Skin epidermis (tissue), 12 donors: Measurements from ENCODE around the gene DTNBP1.
"Not testable (repeated sequence)": the region's sequence is repeated elsewhere in the genome, so short reads cannot be mapped to it uniquely, and the experiment has no call there.

Source experiments
- H3K27ac ChIP-seq, 21 experiments: fragments of 200-600 bp; sonication (generic) in 11 of 21; one replicate each; pipeline ENCODE4 v1.5.0; 2020; ENCODE audit warnings: mild to moderate bottlenecking in 3 of 21, inconsistent platforms in 2 of 21, moderate library complexity in 2 of 21
- H3K4me3 ChIP-seq, 7 experiments: fragments of 200-600 bp; sonication (generic) in 2 of 7; one replicate each; pipeline ENCODE4 v1.5.0; 2020; ENCODE audit warnings: inconsistent platforms in 2 of 7, mild to moderate bottlenecking in 2 of 7, moderate library complexity in 1 of 7

The DTNBP1 gene

DNA sequence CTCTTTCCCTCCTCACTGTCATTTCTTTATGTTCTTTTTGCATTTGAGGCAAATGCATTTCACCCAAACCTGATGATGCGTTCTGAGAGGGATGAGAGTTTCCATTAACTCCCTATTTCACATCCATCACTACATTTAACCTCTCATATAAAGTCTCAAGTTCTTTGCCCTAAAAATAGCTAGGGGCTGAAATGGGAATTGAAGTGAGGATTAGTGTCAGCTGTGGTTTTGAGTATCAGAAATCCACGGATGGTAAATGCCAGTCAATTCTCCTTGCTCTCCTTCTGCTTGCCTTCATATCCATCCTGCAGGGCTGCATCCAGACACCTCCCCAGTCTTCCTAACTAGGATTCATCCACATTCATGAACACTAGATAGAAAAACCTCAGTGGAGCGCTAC, 10.0 kb upstream of the DTNBP1 start:
- H3K27ac ChIP-seq: no peak overlapping the region

DNA sequence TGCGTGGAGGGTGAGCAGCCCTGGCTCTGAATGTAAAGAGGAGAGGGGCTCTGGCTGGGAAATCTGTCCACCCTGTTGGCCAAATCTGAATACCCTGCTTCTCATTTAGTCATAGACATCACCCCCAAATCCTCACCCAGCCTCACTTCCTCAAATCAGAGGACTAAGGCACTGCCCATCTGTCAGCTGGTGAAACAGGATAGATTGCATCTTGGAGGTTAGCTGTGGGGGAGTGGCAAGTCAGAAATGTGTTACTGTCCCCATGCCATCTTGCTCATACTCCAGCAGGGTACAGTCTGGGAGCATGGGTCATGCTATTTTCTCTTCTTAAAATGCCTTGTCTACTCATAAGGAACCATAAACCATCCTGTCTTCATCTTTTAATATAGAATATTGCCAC, 9.5 kb upstream of the DTNBP1 start:
- no peak overlapping the region for H3K4me3 ChIP-seq
- H3K27ac ChIP-seq: no peak overlapping the region

More for the DNA sequence above, 10.0 kb upstream of the DTNBP1 start:
- H3K4me3 ChIP-seq: no peak overlapping the region

DNA sequence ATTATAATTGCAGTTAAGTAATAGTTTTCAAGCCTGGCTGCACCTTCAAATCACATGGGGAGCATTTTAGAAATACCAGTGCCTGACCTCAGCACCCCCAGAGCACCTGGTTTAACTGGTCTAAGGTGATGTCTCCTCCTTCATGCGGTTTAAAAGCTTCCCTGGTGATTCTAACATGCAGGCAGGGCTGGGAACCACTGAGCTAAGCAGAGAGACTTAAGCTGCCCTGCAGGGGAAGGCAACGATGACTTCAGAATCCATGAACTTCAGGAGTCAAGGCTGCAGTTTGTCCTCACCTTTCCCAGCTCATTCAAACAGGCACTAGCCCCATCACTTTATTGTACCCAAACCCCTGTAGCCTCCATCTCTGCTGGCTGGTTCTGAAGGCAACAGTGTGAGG, 6.1 kb upstream of the DTNBP1 start:
- H3K27ac ChIP-seq: no peak overlapping the region
- H3K4me3 ChIP-seq: no peak overlapping the region

DNA sequence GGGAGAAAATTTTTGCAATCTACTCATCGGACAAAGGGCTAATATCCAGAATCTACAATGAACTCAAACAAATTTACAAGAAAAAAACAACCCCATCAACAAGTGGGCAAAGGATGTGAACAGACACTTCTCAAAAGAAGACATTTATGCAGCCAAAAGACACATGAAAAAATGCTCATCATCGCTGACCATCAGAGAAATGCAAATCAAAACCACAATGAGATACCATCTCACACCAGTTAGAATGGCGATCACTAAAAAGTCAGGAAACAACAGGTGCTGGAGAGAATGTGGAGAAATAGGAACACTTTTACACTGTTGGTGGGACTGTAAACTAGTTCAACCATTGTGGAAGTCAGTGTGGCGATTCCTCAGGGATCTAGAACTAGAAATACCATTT, 4.1 kb upstream of the DTNBP1 start:
- not testable (repeated sequence) for H3K27ac ChIP-seq, H3K4me3 ChIP-seq

DNA sequence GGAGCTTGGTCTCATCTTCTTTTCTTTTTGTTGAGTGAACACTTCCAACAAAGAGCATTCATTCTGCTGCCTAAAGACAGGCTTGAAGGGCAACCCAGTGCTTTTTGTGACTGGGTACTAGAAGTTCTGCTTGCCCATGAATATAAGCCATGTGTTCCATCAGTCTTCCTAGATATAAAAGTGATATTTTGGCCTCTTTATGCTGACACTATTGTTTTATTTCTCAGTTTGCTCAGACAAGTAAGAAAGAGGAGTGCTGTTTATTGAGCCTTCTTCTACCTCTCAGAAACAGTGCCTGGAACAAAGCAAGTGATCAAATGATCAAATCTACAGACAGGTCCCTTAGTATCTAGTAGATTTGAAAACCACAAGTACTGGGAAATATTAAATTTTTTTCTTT, 2.4 kb upstream of the DTNBP1 start:
- Histone ChIP-seq H3K27ac (no peak overlapping the region), H3K4me3 (no peak overlapping the region)

DNA sequence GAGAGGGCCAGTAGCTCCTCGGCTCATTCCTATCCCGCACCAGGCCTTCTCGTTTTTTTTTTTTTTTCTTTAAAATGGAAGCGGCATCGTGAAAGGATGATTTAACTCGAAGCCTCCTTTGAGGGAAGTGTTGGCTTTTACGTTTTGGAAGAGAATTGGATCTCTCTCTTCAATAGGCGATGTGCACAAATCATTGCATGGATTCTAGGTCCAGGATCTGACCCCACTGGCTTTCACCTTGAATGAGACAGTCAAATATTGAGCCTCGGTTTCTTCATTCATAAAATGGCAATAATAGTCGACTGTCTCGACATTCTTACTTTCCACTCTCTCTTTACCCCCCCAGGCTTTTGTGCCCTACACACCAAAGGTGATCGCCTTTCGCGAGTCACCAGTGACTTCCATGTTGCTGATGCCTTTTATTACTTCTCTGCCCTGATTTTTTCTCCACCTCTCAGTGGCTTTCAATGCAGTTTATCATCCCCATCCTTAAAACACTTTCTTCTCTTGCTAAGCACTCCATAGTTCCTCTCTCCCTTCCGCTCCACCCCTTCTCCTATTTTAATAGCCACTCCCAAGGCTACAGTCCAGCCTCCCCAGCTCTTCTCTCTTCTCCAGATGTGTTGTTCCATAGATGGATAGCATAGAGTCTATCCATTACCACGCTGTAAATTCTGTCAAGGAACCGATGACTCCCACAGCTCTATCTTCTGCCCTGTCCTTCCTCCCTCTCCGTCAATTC, 473 bp upstream of the DTNBP1 start:
- peak overlapping the region in 10 of 21 experiments; percentile 62 to 94 (median 90) for H3K27ac ChIP-seq
- H3K4me3 ChIP-seq: peak overlapping the region; percentile 85 to 100 (median 91)

DNA sequence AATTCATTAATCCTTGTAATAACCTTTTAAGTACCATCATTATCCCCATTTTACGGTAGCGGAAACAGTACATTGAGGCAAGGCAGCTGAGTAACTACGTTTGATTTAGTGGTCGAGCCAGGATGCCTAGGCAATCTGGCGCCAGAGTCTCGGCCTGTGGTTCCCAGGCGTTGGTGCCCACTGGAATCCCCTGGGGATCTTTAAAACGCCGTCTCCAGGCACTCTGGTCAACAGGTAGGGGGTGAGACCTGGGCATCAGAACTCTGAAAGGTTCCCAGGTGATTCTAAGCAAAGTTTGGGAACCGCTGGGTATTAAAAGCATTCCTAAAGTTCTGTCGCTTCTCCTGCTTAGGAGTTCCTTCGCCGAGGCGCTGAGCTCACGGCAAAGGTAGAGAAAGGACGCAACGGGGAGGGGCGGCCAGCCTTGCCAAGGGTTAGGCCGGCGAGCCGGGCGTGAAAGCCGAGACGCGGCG, 939 bp downstream of the DTNBP1 start:
- Histone ChIP-seq H3K4me3 (peak overlapping the region; percentile 85 to 100 (median 91)), H3K27ac (peak overlapping the region; percentile 62 to 94 (median 86))

DNA sequence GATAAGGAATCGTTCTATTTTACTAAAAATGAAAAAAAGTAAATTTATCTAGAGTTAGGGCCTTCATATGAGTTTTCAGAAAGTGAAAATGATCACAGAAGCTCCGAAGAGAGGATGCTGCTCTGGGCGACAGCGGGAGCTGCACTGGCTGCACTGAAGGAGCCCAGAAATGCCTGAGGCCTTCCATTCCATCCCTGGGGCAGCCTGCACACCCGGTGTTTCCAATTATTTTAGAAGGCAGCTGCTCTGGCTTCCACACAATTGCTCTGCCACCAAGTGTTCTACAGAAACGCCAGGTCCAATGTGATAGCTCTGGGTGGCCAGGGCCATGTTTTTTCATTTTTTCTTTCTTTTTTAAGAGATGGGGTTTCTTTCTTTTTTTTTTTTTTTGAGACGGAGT, 3.6 kb downstream of the DTNBP1 start:
- no peak overlapping the region for H3K27ac ChIP-seq
- H3K4me3 ChIP-seq: no peak overlapping the region

DNA sequence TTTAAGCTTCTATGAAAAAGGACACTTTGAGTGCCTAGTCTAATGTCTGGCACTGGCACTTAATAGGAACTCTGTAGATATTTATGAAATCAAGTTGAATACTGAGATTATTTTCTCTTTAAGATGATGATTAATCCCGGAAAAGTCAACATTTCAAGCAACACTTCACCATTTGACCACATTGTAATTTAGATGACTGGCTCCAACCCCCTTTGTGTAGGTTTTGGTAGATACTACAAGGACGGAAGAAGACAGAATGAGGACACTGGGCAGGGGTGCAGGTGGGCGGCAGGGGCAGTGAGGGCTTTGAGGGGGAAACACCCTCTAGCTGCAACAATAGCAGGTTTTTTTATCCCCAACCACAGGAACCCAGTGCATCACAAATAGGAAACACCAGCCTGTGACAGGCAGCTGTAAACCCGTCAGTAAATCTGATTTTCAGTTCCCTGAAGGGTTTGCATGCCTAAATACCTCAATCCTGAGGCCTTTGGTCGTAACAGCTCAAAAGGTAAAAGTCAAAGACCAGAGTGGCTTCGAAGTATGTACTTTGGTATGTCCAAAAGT, 4.6 kb downstream of the DTNBP1 start:
- Histone ChIP-seq H3K4me3 (no peak overlapping the region), H3K27ac (no peak overlapping the region)

DNA sequence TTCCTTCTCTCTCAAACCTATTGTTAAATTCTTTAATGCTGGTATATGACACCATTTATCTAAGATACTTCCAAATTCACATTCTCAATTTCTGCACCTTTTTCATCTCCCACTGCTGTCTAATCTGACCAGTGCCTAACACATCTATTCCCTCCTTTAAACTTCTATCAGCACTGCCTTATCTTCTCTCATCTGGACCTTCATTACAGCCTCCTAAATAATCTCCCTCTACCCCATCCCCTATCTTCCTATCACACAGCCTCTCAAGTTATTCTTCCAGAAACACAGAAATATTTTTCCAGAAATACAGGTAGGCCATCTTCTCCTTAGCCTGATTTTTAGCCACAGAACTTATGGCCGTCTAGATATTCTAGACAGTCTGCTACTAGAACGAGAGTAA, 5.5 kb downstream of the DTNBP1 start:
- no peak overlapping the region for H3K27ac ChIP-seq
- H3K4me3 ChIP-seq: no peak overlapping the region

DNA sequence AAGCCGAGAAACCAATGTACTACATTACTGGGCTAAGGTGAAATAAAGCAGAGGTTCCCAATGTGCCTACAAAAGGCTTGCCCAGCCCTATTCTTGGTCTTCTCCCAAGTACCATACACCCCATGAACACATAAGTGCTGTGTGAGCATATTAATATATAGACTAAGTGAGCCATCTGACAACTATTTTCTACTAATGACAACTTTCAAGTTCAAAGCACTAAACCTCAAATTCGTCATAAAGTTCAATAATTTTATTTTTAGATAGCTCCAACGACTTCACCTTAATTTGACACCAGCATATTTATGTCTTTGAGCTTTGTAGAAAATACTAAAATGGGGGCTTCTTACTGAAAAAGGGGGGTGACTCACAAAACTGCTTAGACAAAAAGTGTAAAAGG, 6.7 kb downstream of the DTNBP1 start:
- Histone ChIP-seq H3K4me3 (no peak overlapping the region), H3K27ac (no peak overlapping the region)

DNA sequence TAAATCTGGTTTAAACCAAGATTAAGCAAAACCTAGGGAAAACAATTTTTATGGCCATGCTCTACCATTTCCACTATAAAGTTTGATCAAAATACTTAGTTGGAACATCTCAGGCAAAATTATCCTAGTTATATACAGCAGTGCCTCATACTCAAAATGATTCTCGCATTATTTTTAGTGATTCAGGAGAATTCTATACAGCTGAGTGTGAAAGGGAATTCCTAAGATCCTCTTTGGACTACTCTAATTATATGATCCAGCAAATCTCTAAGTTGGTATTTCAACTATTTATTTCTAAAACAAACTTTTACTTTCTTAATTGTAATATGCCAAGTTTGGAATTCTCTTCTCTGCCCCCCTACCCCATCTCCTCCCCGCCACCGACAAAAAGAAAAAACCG, 8.6 kb downstream of the DTNBP1 start:
- Histone ChIP-seq H3K4me3 (no peak overlapping the region), H3K27ac (no peak overlapping the region)

DNA sequence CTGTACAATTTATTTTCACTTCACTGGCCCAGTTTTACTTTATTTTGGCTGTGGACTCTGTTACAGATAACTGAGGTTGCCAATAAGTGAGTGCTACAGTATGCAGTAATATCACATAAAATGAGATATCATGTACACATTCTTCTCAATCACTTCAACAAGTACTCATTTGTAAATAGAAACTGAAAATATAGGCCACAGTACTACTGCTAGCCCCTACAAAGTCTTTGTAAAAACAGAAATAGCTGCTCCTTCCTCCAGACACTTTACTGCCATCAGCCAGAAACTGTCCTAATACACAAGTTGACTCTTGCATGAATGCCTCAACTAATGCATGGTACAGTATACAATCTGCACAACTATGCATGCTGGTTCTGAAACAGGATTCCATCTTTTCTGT, 9.2 kb downstream of the DTNBP1 start:
- H3K4me3 ChIP-seq: no peak overlapping the region
- no peak overlapping the region for H3K27ac ChIP-seq

DNA sequence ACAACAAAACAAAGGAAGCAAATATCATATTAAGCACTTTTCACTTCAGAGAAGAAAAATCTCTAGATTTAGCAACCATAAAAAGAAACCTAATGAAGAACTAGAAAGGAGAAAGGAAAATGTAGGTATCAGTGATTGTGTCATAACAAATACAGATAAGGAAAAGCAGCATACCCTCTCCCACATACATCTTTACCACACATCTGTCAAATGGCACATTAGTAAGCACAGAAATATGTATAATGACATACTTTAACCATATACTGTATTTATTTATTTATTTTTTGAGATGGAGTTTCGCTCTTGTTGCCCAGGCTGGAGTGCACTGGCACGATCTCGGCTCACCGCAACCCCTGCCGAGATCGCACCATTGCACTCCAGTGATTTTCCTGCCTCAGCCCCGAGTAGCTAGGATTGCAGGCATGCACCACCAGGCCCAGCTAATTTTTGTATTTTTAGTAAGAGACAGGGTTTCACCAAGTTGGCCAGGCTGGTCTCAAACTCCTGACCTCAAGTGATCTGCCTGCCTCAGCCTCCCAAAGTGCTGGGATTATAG, 12.7 kb downstream of the DTNBP1 start:
- not testable (repeated sequence) for H3K27ac ChIP-seq, H3K4me3 ChIP-seq

DNA sequence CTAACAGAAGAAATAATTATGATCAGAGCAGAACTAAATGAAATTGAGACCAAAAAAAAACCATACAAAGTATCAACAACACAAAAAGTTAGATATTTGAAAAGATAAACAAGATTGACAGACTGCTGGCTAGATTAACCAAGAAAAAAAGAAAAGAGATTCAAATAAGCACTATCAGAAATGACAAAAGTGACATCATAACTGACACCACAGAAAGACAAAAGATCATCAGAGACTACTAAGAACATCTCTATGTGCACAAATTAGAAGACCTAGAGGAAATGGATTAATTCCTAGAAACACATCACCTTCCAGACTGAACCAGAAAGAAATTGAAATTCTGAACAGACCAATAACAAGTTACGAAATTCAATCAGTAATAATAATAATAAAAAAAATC, 17.9 kb downstream of the DTNBP1 start:
- H3K27ac ChIP-seq: no peak overlapping the region
- no peak overlapping the region for H3K4me3 ChIP-seq

DNA sequence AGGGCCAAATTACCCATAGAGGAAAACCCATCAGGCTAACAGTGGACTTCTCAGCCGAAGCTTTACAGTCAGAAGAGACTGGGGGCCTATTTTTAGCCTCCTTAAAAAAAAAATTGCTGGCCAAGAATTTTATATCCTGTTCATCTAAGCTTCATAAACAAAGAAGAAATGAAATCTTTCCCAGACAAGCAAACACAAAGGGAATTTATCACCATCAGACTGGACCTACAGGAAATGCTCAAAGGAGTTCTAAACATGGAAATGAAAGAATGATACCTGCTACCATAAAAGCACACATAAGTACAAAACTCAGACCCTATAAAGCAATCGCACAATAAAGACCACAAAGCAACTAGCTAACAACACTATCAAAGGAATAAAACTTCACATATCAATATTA, 19.3 kb downstream of the DTNBP1 start:
- no peak overlapping the region for H3K4me3 ChIP-seq
- no peak overlapping the region for H3K27ac ChIP-seq

DNA sequence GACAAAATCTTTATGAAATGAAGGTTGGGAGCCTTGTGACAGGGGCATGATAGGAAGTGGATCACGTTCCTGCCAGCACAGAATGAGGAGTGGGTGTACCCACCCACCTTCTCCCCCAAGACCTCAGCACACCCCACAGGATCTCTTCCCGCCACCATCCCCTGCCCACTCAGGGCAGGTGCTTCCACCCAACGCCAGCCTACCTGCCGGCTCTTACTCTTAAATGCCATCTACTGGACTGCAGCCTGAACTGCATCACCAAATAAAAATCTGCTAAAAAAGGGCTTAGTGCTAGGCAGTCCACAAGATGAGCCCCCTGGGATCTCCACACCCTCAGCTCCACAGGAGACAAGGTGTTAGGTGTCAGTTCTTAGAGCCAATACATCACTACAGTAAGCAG, 20.6 kb downstream of the DTNBP1 start:
- no peak overlapping the region for H3K27ac ChIP-seq

DNA sequence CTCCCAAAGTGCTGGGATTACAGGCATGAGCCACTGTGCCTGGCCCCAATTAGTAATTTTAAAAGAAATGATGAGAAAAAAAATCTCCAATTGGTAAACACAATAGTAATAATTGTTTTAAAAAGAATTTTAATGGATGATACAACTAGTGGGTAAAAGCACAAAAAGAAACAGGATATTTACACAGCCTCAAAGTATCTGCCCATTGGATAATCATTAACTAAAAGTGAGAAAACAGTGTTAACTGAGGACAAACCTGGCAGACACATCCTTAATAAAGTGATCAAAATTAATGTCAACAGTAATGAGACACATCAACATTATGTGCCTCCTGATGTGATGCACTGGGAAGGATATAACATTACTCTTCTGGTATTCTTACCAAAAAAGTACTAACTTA, 24.5 kb downstream of the DTNBP1 start:
- Histone ChIP-seq H3K4me3 (no peak overlapping the region), H3K27ac (no peak overlapping the region)

More for the DNA sequence above, 20.6 kb downstream of the DTNBP1 start:
- H3K4me3 ChIP-seq: no peak overlapping the region

DNA sequence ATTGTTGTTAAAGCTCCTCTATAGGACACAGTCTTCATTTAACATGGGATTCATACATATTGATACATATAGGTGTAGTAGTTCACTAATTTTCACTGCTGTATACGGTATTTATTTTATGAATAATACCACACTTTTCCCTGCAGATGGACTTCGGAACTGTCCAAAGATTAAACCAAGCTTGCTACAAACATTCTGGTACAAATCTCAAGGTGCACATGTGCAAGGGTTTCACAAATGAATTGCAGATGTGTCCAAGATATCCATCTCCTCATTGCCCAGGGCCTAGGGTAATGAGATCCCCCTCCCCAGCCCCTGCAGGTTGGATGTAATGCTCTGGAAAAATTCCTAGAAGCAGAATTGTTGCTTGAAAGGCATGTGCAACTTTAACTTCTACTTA, 31.4 kb downstream of the DTNBP1 start:
- H3K27ac ChIP-seq: no peak overlapping the region

DNA sequence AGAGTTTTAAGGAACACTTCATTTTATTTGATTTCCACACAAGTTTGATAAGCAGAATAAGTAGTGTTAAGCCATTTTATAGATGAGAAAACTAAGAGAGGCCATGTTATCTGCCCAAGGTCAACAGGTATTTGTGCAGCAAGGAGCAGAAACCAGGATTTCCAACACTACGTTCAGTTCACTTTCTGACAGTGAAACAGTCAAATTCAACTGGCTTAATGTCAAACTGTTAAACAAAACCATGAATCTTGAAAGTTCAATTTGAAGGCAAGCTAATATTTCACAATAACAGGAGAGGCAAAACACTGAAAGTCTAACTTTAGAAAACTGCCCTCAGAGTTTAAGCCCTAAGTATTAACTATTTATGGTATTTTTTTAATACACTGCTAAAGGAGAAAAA, 32.6 kb downstream of the DTNBP1 start:
- Histone ChIP-seq H3K4me3 (no peak overlapping the region), H3K27ac (no peak overlapping the region)

More for the DNA sequence above, 31.4 kb downstream of the DTNBP1 start:
- no peak overlapping the region for H3K4me3 ChIP-seq

DNA sequence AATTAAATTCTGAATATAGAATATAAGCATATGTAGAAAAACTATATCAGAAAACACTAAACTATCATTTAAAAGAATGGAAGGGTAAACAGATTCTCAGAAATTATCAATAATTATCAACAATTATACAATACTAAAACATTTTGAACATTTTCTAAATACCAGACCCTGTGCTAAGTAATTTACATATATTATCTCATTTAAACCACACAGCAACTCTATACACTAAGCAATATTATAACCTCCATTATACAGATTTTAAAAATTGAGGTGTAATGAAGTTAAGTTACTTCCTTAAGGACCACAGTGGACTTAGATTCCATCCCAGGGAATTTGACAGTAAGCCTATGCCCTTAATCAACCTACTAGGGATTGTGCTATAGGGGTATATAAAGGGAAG, 33.3 kb downstream of the DTNBP1 start:
- no peak overlapping the region for H3K4me3 ChIP-seq
- H3K27ac ChIP-seq: no peak overlapping the region
